Measurements from ENCODE around the gene MPIG6B.

DNA sequence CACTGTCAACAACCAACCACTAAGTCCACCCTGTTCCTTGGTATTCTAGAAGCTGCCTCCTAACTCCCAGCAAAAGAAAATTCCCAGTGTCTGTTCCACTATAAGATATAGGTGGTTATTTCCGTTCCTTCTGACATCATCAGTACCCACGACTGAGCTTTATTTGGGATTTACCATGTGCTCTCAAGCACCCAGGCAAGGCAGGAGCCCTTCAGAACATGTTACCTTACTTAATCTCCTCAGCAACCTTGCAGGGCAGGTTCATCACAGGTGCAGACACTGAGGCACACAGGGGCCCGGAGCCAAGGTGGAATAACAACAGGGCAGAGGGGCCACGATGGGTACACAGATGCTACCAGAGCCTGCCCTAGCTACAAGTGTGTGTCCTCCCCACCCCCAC, 30.8 kb upstream of the MPIG6B start:
- TF ChIP-seq, protein P1, sequence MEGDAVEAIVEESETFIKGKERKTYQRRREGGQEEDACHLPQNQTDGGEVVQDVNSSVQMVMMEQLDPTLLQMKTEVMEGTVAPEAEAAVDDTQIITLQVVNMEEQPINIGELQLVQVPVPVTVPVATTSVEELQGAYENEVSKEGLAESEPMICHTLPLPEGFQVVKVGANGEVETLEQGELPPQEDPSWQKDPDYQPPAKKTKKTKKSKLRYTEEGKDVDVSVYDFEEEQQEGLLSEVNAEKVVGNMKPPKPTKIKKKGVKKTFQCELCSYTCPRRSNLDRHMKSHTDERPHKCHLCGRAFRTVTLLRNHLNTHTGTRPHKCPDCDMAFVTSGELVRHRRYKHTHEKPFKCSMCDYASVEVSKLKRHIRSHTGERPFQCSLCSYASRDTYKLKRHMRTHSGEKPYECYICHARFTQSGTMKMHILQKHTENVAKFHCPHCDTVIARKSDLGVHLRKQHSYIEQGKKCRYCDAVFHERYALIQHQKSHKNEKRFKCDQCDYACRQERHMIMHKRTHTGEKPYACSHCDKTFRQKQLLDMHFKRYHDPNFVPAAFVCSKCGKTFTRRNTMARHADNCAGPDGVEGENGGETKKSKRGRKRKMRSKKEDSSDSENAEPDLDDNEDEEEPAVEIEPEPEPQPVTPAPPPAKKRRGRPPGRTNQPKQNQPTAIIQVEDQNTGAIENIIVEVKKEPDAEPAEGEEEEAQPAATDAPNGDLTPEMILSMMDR (conservative IDR thresholded peaks at IDR 0.05 in 1 of 2, IDR thresholded peaks at IDR 0.05 in 1 of 2; ENCODE audit: low read depth in 1 of 2, low read length in 2 of 2), result no peak
- no peak for TF ChIP-seq EZH2 (IDR thresholded peaks at IDR 0.05; ENCODE audit: low read length, missing control alignments)
